PC-9 (cell line): ENCODE results near the gene C3orf85. TPM values are rescaled to one million over a fixed set of nuclear protein-coding genes. Genes with fewer than 3 reads are reported as not detected.

ENCODE experiments used
- BruUV-seq: library from RNA; stranded (reverse); fragments of 400-500 nt; replicated peaks from 2 replicates; lab custom pipeline; 2021; lab: Mats Ljungman, UMichigan
- CTCF ChIA-PET: fragments of 300-600 bp; sonication (Branson Sonifier 250); formaldehyde crosslinking; loops from one replicate; lab custom pipeline; 2022; ENCODE audit warnings: antibody characterized with exemption; lab: Charles Lee
- POLR2A ChIA-PET: fragments of 300-600 bp; sonication (Branson Sonifier 250); formaldehyde crosslinking; loops from one replicate; lab custom pipeline; 2022; ENCODE audit warnings: antibody characterized with exemption; ENCODE audit not compliant: unreplicated experiment; lab: Charles Lee
- DNase-seq, 2 experiments: peaks; one replicate each; pipeline versions ENCODE4 v3.0.0 to v3.0.0-alpha.2; 2015 to 2022; ENCODE audit warnings: mixed read lengths in 1 of 2
- H2AFZ ChIP-seq: fragments of 200-600 bp; sonication (generic); 2 replicates; pipeline ENCODE4 v1.8.1; 2017; ENCODE audit warnings: antibody characterized with exemption
- H3F3A ChIP-seq: fragments of 200-600 bp; sonication (generic); 2 replicates; pipeline ENCODE4 v1.8.1; 2017; ENCODE audit warnings: antibody characterized with exemption, mild to moderate bottlenecking, low read depth; ENCODE audit not compliant: insufficient read depth
- H3K27ac ChIP-seq: fragments of 200-600 bp; sonication (generic); 2 replicates; pipeline ENCODE4 v1.6.1; 2016; ENCODE audit warnings: mixed run types
- H3K27me3 ChIP-seq: fragments of 200-600 bp; sonication (generic); 2 replicates; pipeline ENCODE4 v1.6.1; 2016; ENCODE audit warnings: low read depth, mixed run types; ENCODE audit not compliant: insufficient read depth
- H3K36me3 ChIP-seq: fragments of 200-600 bp; sonication (generic); 2 replicates; pipeline ENCODE4 v1.6.1; 2016; ENCODE audit warnings: low read depth, mixed run types
- H3K4me1 ChIP-seq: fragments of 200-600 bp; sonication (generic); replicated peaks from 2 replicates; pipeline ENCODE4 v1.6.1; 2016; ENCODE audit warnings: mixed run types; ENCODE audit not compliant: insufficient read depth
- H3K4me2 ChIP-seq: fragments of 200-600 bp; sonication (generic); 2 replicates; pipeline ENCODE4 v1.6.1; 2017; ENCODE audit warnings: mixed run types
- H3K4me3 ChIP-seq: fragments of 200-600 bp; sonication (generic); 2 replicates; pipeline ENCODE4 v1.6.1; 2016; ENCODE audit warnings: mixed run types
- H3K79me2 ChIP-seq: fragments of 200-600 bp; sonication (generic); 2 replicates; pipeline ENCODE4 v1.6.1; 2017; ENCODE audit warnings: low read depth, mixed run types
- H3K9me2 ChIP-seq: fragments of 200-600 bp; sonication (generic); 2 replicates; pipeline ENCODE4 v1.8.1; 2017; ENCODE audit warnings: mild to moderate bottlenecking; ENCODE audit not compliant: insufficient read depth
- H3K9me3 ChIP-seq: fragments of 200-600 bp; sonication (generic); 2 replicates; pipeline ENCODE4 v1.8.1; 2016; ENCODE audit warnings: low read depth; ENCODE audit not compliant: insufficient read depth
- H4K20me1 ChIP-seq: fragments of 200-600 bp; sonication (generic); 2 replicates; pipeline ENCODE4 v1.8.1; 2017; ENCODE audit not compliant: insufficient read depth
- CTCF ChIP-seq: fragments of 200-600 bp; sonication (generic); conservative IDR thresholded peaks from 2 replicates; pipeline ENCODE4 v1.6.1; 2017; ENCODE audit warnings: mixed run types, antibody characterized with exemption, mild to moderate bottlenecking, moderate library complexity
- EZH2 ChIP-seq: fragments of 200-600 bp; sonication (generic); IDR thresholded peaks from 2 replicates; pipeline ENCODE4 v1.8.0; 2017; ENCODE audit warnings: antibody characterized with exemption, low read depth
- intact Hi-C: fragments of 100-400 bp; cut with micrococcal nuclease; formaldehyde crosslinking; loops from one replicate; pipeline ENCODE4 v1.10.0; 2022; ENCODE audit not compliant: unreplicated experiment
- total RNA-seq: library from RNA; stranded (reverse); gene quantifications from 2 replicates; pipeline ENCODE4 v1.2.3, GENCODE V29; 2021

Gene C3orf85
- total RNA-seq, 1 experiment from 2014 or later: not detected

DNA sequence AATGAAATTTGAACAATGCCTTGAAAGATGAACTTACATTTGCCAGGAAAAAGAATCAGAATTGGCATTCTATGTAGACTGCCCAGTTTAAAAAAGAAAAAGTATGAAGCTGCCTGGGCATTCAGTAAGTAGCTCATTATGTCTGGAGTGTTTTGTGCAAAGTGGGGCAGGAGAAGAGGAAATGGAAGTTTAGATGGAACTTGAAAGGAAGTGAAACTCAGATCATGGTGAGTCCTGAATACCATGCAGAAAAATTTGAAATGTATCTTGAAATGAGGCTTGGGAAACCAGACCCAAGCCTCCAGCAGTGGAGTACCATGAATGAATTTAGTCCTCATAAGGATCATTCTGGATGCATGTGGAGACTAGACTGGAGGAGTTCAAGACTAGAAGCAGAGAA is 13.8 kb upstream of the C3orf85 start:
- Histone ChIP-seq H2AFZ (no peak overlapping the region), H4K20me1 (no peaks in the 10 kb centered on the region), H3K27me3 (no peaks in the 10 kb centered on the region; the same call in 1 of the 2 replicates), H3K4me2 (no peak overlapping the region), H3K9me2 (no peaks in the 10 kb centered on the region), H3K9me3 (no peaks in the 10 kb centered on the region), H3F3A (no peaks in the 10 kb centered on the region), H3K36me3 (no peaks in the 10 kb centered on the region), H3K4me3 (no peak overlapping the region), H3K79me2 (no peaks in the 10 kb centered on the region), H3K27ac (no peak overlapping the region), H3K4me1 (no peaks in the 10 kb centered on the region)
- TF ChIP-seq CTCF (no peak), EZH2 (no peak)
- no TSS peak for BruUV-seq
- CTCF ChIA-PET: no interaction called here
- no peak for DNase-seq
- POLR2A ChIA-PET: no interaction called here
- intact Hi-C loops: no loop called here

DNA sequence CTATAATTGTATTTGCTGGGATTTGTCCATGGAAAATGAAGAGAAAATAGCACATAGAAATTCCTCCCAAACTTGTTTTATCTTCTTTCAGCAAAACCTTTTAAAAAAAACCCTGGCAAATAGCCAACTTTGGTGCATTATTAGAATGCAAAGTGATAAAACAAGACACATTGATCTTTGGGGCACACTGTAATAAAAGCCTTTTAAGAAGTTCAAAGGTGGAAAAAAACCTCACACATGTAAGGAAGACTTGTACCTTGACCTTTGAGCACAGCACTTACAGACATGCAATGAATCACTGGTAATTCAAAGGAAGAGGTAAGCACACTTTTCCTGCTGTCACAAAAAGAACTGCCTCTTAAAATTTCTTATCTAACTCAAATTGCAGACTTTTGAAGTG is 10.6 kb upstream of the C3orf85 start:
- ChIA-PET CTCF (no interaction called here), POLR2A (no interaction called here)
- Histone ChIP-seq H3K79me2 (no peaks in the 10 kb centered on the region), H3F3A (no peaks in the 10 kb centered on the region), H3K27ac (no peak overlapping the region), H3K9me3 (no peaks in the 10 kb centered on the region), H3K9me2 (no peaks in the 10 kb centered on the region), H3K27me3 (no peaks in the 10 kb centered on the region), H3K36me3 (no peaks in the 10 kb centered on the region), H3K4me2 (no peak overlapping the region), H4K20me1 (no peaks in the 10 kb centered on the region), H2AFZ (no peak overlapping the region), H3K4me1 (no peaks in the 10 kb centered on the region), H3K4me3 (no peak overlapping the region)
- intact Hi-C loops: no loop called here
- no TSS peak for BruUV-seq
- TF ChIP-seq CTCF (no peak), EZH2 (no peak)
- DNase-seq: no peak

DNA sequence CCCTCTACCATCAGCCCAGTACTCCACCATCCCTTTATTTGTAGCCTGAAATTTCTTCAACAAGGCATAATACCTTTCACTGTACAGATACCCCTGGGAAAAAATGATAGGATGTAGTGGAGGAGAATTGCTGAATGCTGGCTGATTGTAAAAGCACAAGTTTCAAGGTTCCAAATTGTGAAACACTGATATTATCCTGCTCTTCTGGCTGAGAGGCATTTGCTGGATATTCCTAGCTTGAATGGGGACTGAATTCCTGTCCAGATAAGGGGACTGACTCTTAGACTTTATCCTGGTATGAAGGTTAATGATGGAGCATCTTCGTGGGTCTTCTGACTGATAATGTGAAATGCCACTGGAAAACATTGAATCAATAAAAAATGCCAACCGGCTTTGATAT is 9.0 kb upstream of the C3orf85 start:
- H3K36me3 ChIP-seq: no peaks in the 10 kb centered on the region
- no peaks in the 10 kb centered on the region for H3K27me3 ChIP-seq
- H3K27ac ChIP-seq: no peak overlapping the region
- BruUV-seq: no TSS peak
- intact Hi-C loops: no loop called here
- no peaks in the 10 kb centered on the region for H3K9me2 ChIP-seq
- no peaks in the 10 kb centered on the region for H3F3A ChIP-seq
- TF ChIP-seq EZH2 (no peak), CTCF (no peak)
- POLR2A ChIA-PET: no interaction called here
- H4K20me1 ChIP-seq: no peaks in the 10 kb centered on the region
- no peaks in the 10 kb centered on the region for H3K9me3 ChIP-seq
- DNase-seq: no peak
- CTCF ChIA-PET: no interaction called here
- no peak overlapping the region for H3K4me3 ChIP-seq
- no peak overlapping the region for H3K4me2 ChIP-seq
- H3K79me2 ChIP-seq: no peaks in the 10 kb centered on the region
- H2AFZ ChIP-seq: no peak overlapping the region
- no peaks in the 10 kb centered on the region for H3K4me1 ChIP-seq
